ENCODE data around the gene SRSF5. TPM values are rescaled to one million over a fixed set of nuclear protein-coding genes. Genes with fewer than 3 reads are reported as not detected.
A peak's percentile ranks its signal among the peaks of the same experiment; 100 is the strongest.

SRSF5 gene
- total RNA-seq, 1 donor from 2014 or later: 319 TPM

- TF ChIP-seq CTCF (IDR thresholded peaks at IDR 0.05; ENCODE audit: partially characterized antibody, unreplicated experiment): peak; percentile 98
- peak; percentile 48 for DNase-seq
- Mint-ChIP-seq H3K27ac (ENCODE audit: unreplicated experiment) (no peak overlapping the region), H3K4me3 (ENCODE audit: unreplicated experiment) (no peak overlapping the region), H3K27me3 (ENCODE audit: unreplicated experiment) (no peaks in the 10 kb centered on the region), H3K36me3 (ENCODE audit: unreplicated experiment) (no peaks in the 10 kb centered on the region), H3K9me3 (ENCODE audit: unreplicated experiment) (no peaks in the 10 kb centered on the region), H3K4me1 (ENCODE audit: low read depth, unreplicated experiment) (no peaks in the 10 kb centered on the region)
These were observed 51.8 kb downstream of the SRSF5 start for GRCh38 chr14:69818758-69819191.

- H3K36me3 Mint-ChIP-seq (ENCODE audit: unreplicated experiment): no peaks in the 10 kb centered on the region
- H3K4me3 Mint-ChIP-seq (ENCODE audit: unreplicated experiment): no peak overlapping the region
- no peaks in the 10 kb centered on the region for H3K9me3 Mint-ChIP-seq (ENCODE audit: unreplicated experiment)
- no peak overlapping the region for H3K27ac Mint-ChIP-seq (ENCODE audit: unreplicated experiment)
- no peaks in the 10 kb centered on the region for H3K27me3 Mint-ChIP-seq (ENCODE audit: unreplicated experiment)
- no peaks in the 10 kb centered on the region for H3K4me1 Mint-ChIP-seq (ENCODE audit: low read depth, unreplicated experiment)
- no peak for DNase-seq
- no peak for TF ChIP-seq CTCF (IDR thresholded peaks at IDR 0.05; ENCODE audit: partially characterized antibody, unreplicated experiment)
These were observed 52.7 kb downstream of the SRSF5 start for GRCh38 chr14:69819607-69820006.

GRCh38 chr14:69820991-69821390, 54.0 kb downstream of the SRSF5 start:
- no peak for TF ChIP-seq CTCF (IDR thresholded peaks at IDR 0.05; ENCODE audit: partially characterized antibody, unreplicated experiment)
- Mint-ChIP-seq H3K4me3 (ENCODE audit: unreplicated experiment) (no peak overlapping the region), H3K36me3 (ENCODE audit: unreplicated experiment) (no peaks in the 10 kb centered on the region), H3K9me3 (ENCODE audit: unreplicated experiment) (no peaks in the 10 kb centered on the region), H3K27ac (ENCODE audit: unreplicated experiment) (no peak overlapping the region), H3K4me1 (ENCODE audit: low read depth, unreplicated experiment) (no peaks in the 10 kb centered on the region), H3K27me3 (ENCODE audit: unreplicated experiment) (no peaks in the 10 kb centered on the region)
- no peak for DNase-seq

Other genes starting within 250 kb of the SRSF5 start
- gene CCDC177, start 192.3 kb upstream of the SRSF5 start, total RNA-seq (ENCODE audit: unreplicated experiment): 7.8 TPM
- 106 TPM for gene SUSD6, start 155.5 kb upstream of the SRSF5 start, total RNA-seq (ENCODE audit: unreplicated experiment)
- not detected for gene SLC10A1, start 30.1 kb downstream of the SRSF5 start, total RNA-seq (ENCODE audit: unreplicated experiment)
- 0.49 TPM for gene SMOC1, start 112.3 kb downstream of the SRSF5 start, total RNA-seq (ENCODE audit: unreplicated experiment)

All from glutamatergic neuron (in vitro differentiated cells).